Retinal pigment epithelial cell (primary cell): ENCODE results near the gene LIMK1.
A peak's percentile ranks its signal among the peaks of the same experiment; 100 is the strongest.

Source experiments
- DNase-seq: peaks from one replicate; pipeline ENCODE4 v3.0.0-alpha.2; 2010; ENCODE audit warnings: low read depth
- H3K4me3 ChIP-seq: 2 replicates; pipeline ENCODE4 v1.5.1; 2011; ENCODE audit warnings: mild to moderate bottlenecking, low read length, control low read depth, moderate library complexity
- CTCF ChIP-seq: conservative IDR thresholded peaks from 2 replicates; pipeline ENCODE4 v1.5.1; 2011; ENCODE audit warnings: low read depth, low read length, control low read depth, inconsistent platforms

LIMK1 gene

GRCh38 chr7:74095135-74095534 lies 11.5 kb downstream of the LIMK1 start:
- no peak for TF ChIP-seq CTCF
- no peak for DNase-seq
- no peak overlapping the region for H3K4me3 ChIP-seq

GRCh38 chr7:74097937-74098614 lies 14.5 kb downstream of the LIMK1 start:
- no peak for TF ChIP-seq CTCF
- peak; percentile 99 for DNase-seq
- H3K4me3 ChIP-seq, result no peak overlapping the region

- TF ChIP-seq CTCF, result no peak
- no peak overlapping the region for H3K4me3 ChIP-seq
- DNase-seq, result no peak
Observed at GRCh38 chr7:74099031-74099430, 15.4 kb downstream of the LIMK1 start.

GRCh38 chr7:74101061-74101681 lies 17.6 kb downstream of the LIMK1 start:
- H3K4me3 ChIP-seq, result no peak overlapping the region
- no peak for DNase-seq
- TF ChIP-seq CTCF, result no peak

GRCh38 chr7:74103219-74103772 lies 19.7 kb downstream of the LIMK1 start:
- no peak for DNase-seq
- H3K4me3 ChIP-seq, result no peak overlapping the region

GRCh38 chr7:74104702-74105101 lies 21.1 kb downstream of the LIMK1 start:
- no peak overlapping the region for H3K4me3 ChIP-seq
- DNase-seq, result peak; percentile 52
- no peak for TF ChIP-seq CTCF

More at GRCh38 chr7:74103219-74103772, 19.7 kb downstream of the LIMK1 start:
- no peak for TF ChIP-seq CTCF

GRCh38 chr7:74105992-74106391 lies 22.4 kb downstream of the LIMK1 start:
- no peak for TF ChIP-seq CTCF
- H3K4me3 ChIP-seq, result no peak overlapping the region
- DNase-seq, result no peak
